HepG2 (cell line): ENCODE results near the gene DNMBP. TPM values are rescaled to one million over a fixed set of nuclear protein-coding genes. Genes with fewer than 3 reads are reported as not detected.

Experiments
- ATAC-seq: fragments of 200-7000 bp; cut with Tn5 transposase; 3 replicates; pipeline ENCODE4 v1.9.1; 2020; ENCODE audit warnings: mild to moderate bottlenecking, moderate library complexity
- BruUV-seq: library from RNA; stranded (reverse); fragments of 400-500 nt; replicated peaks from 2 replicates; lab custom pipeline; 2021; lab: Mats Ljungman, UMichigan
- CTCF ChIA-PET: fragments of 300-600 bp; formaldehyde crosslinking; extraction: SDS; loops from one replicate; lab custom pipeline; 2021; ENCODE audit warnings: low total read pairs, inconsistent platforms, low intra/inter-chr PET ratio; lab: Yijun Ruan, JAX
- POLR2A ChIA-PET: fragments of 350-600 bp; sonication (Branson Sonifier 250); formaldehyde crosslinking; loops from one replicate; lab custom pipeline; 2020; ENCODE audit warnings: antibody characterized with exemption, inconsistent platforms; lab: Yijun Ruan, JAX
- DNase-seq: peaks from one replicate; pipeline ENCODE4 v3.0.0-alpha.2; 2015; ENCODE audit warnings: low spot score
- FAIRE-seq: peaks from 3 replicates; lab custom pipeline; 2011; peaks lifted over from hg19 to GRCh38; lab: Jason Lieb, UNC
- H2AFZ ChIP-seq: one replicate; pipeline ENCODE4 v1.6.1; 2011; ENCODE audit warnings: low read length, inconsistent platforms
- H3K27ac ChIP-seq: fragments of 300-600 bp; 3 replicates; pipeline ENCODE4 v1.8.0; 2011; ENCODE audit warnings: mixed run types, mild to moderate bottlenecking, mixed read lengths, low read length, inconsistent platforms; ENCODE audit not compliant: insufficient read depth; ENCODE audit errors: extremely low read length
- H3K27me3 ChIP-seq, 2 experiments: fragments of 200-600 bp in 1 of 2; 2 replicates in 1 of 2; 3 replicates in 1 of 2; pipeline versions ENCODE4 v1.6.0 to v1.8.0; 2011; ENCODE audit warnings: low read length in 2 of 2, mild to moderate bottlenecking in 2 of 2, moderate library complexity in 2 of 2, inconsistent platforms in 1 of 2; ENCODE audit not compliant: insufficient read depth in 2 of 2, control insufficient read depth in 1 of 2
- H3K36me3 ChIP-seq, 2 experiments: fragments of 200-600 bp in 1 of 2; replicated peaks in 1 of 2; 2 replicates in 1 of 2; 3 replicates in 1 of 2; pipeline versions ENCODE4 v1.5.1 to v1.8.0; 2011; ENCODE audit warnings: low read length in 2 of 2, inconsistent platforms in 1 of 2; ENCODE audit not compliant: insufficient read depth in 2 of 2, control insufficient read depth in 1 of 2
- H3K4me1 ChIP-seq: 2 replicates; pipeline ENCODE4 v1.5.1; 2012; ENCODE audit warnings: low read length, inconsistent platforms; ENCODE audit not compliant: insufficient read depth
- H3K4me2 ChIP-seq: 2 replicates; pipeline ENCODE4 v1.6.0; 2011; ENCODE audit warnings: low read depth, low read length, inconsistent platforms
- H3K4me3 ChIP-seq, 3 experiments: fragments of 200-600 bp in 1 of 3; sonication (generic), shearing (Covaris generic) in 1 of 3; replicated peaks in 1 of 3; 2 replicates each; pipeline ENCODE4 v1.5.1; 2011 to 2016; ENCODE audit warnings: low read length in 3 of 3, inconsistent platforms in 2 of 3, low read depth in 2 of 3, mild to moderate bottlenecking in 2 of 3, control low read depth in 1 of 3, mixed read lengths in 1 of 3; ENCODE audit not compliant: insufficient read depth in 1 of 3
- H3K79me2 ChIP-seq: one replicate; pipeline ENCODE4 v1.6.1; 2011; ENCODE audit warnings: low read length, inconsistent platforms; ENCODE audit not compliant: insufficient read depth
- H3K9ac ChIP-seq: 2 replicates; pipeline ENCODE4 v1.6.0; 2011; ENCODE audit warnings: mild to moderate bottlenecking, low read depth, low read length, inconsistent platforms; ENCODE audit not compliant: insufficient read depth
- H3K9me3 ChIP-seq: 2 replicates; pipeline ENCODE4 v1.5.1; 2012; ENCODE audit warnings: mild to moderate bottlenecking, low read length
- H4K20me1 ChIP-seq: 2 replicates; pipeline ENCODE4 v1.6.0; 2011; ENCODE audit warnings: inconsistent platforms, mild to moderate bottlenecking, low read length, moderate library complexity; ENCODE audit not compliant: insufficient read depth
- JUNB ChIP-seq: sonication (generic); formaldehyde crosslinking; IDR thresholded peaks from 2 replicates; pipeline ENCODE4 v1.8.0; 2022; ENCODE audit warnings: missing genetic modification reagents, mild to moderate bottlenecking, borderline replicate concordance
- MYNN ChIP-seq: sonication (generic); formaldehyde crosslinking; IDR thresholded peaks from 2 replicates; pipeline ENCODE4 v1.4.0; 2020; ENCODE audit warnings: mild to moderate bottlenecking, low read depth, missing genetic modification reagents
- NFE2 ChIP-seq: sonication (generic); formaldehyde crosslinking; IDR thresholded peaks from 2 replicates; pipeline ENCODE4 v1.4.0; 2020; ENCODE audit warnings: missing genetic modification reagents
- SMC3 ChIP-seq: IDR thresholded peaks from 2 replicates; pipeline ENCODE4 v1.6.1; 2011; ENCODE audit warnings: low read length, improper control_type of control experiment
- TBX2 ChIP-seq: sonication (generic); formaldehyde crosslinking; IDR thresholded peaks from 2 replicates; pipeline ENCODE4 v1.5.0; 2020; ENCODE audit warnings: missing genetic modification reagents, mild to moderate bottlenecking, borderline replicate concordance
- ZNF230 ChIP-seq: sonication (generic); formaldehyde crosslinking; IDR thresholded peaks from 2 replicates; pipeline ENCODE4 v1.4.0; 2020; ENCODE audit warnings: mild to moderate bottlenecking, missing genetic modification reagents
- ZNF430 ChIP-seq: sonication (generic); formaldehyde crosslinking; IDR thresholded peaks from 2 replicates; pipeline ENCODE4 v1.9.0; 2021; ENCODE audit warnings: mild to moderate bottlenecking, missing genetic modification reagents
- ZNF44 ChIP-seq: sonication (generic); formaldehyde crosslinking; IDR thresholded peaks from 2 replicates; pipeline ENCODE4 v1.5.1; 2020; ENCODE audit warnings: mild to moderate bottlenecking, missing genetic modification reagents
- ZNF484 ChIP-seq: sonication (generic); formaldehyde crosslinking; IDR thresholded peaks from 2 replicates; pipeline ENCODE4 v1.5.1; 2020; ENCODE audit warnings: mild to moderate bottlenecking, low read depth, missing genetic modification reagents, borderline replicate concordance
- ZNF598 ChIP-seq: sonication (generic); formaldehyde crosslinking; IDR thresholded peaks from 2 replicates; pipeline ENCODE4 v1.5.1; 2020; ENCODE audit warnings: mild to moderate bottlenecking, missing genetic modification reagents, borderline replicate concordance
- WGBS: methylation state at CpG from one replicate; pipeline ENCODE4 v1.1.6; 2017; ENCODE audit warnings: low lambda C conversion rate; 5-methylcytosine and 5-hydroxymethylcytosine counted together
- in situ Hi-C: cut with HindIII; loops from 2 replicates; pipeline ENCODE4 v1.10.0; 2017; ENCODE audit warnings: low pct_unique_long_range_greater_than_20kb; ENCODE audit not compliant: extremely low pct_ligation_motif_present
- intact Hi-C: fragments of 100-400 bp; cut with micrococcal nuclease; formaldehyde crosslinking; loops from one replicate; pipeline ENCODE4 v1.10.0; 2022; ENCODE audit not compliant: unreplicated experiment
- polyA plus RNA-seq, 8 experiments: library from polyadenylated mRNA; depleted of rRNA in 3 of 8; stranded (reverse) in 7 of 8; unstranded in 1 of 8; fragments of >200 nt; fragmentation: Illumina TruSeq in 4 of 8; extraction: Trizol in 4 of 8; gene quantifications; 2 replicates each; pipeline versions ENCODE4 v1.2.1 to v1.2.3, GENCODE V29; 2011 to 2016; ENCODE audit warnings: low read depth in 4 of 8, missing spikeins in 1 of 8, mixed read lengths in 1 of 8; ENCODE audit not compliant: insufficient read depth in 1 of 8
- total RNA-seq, 5 experiments: library from RNA; depleted of rRNA; stranded (reverse); fragments of >200 nt; fragmentation: Illumina TruSeq; extraction: Trizol; gene quantifications; 2 replicates each; pipeline ENCODE4 v1.2.3, GENCODE V29; 2016; ENCODE audit warnings: low read depth in 1 of 5
- TF ChIP-seq, protein P1 (sequence below): sonication (generic); formaldehyde crosslinking; IDR thresholded peaks from 2 replicates; pipeline ENCODE4 v1.8.1; 2023; ENCODE audit warnings: mild to moderate bottlenecking, moderate library complexity, missing genetic modification reagents
- TF ChIP-seq, protein P2 (sequence below): IDR thresholded peaks from 2 replicates; pipeline ENCODE4 v1.6.1; 2018; ENCODE audit warnings: missing genetic modification reagents
- TF ChIP-seq, protein P3 (sequence below): sonication (generic); formaldehyde crosslinking; IDR thresholded peaks from 2 replicates; pipeline ENCODE4 v1.5.0; 2020; ENCODE audit warnings: missing genetic modification reagents, mild to moderate bottlenecking, borderline replicate concordance
- TF ChIP-seq, protein P4 (sequence below): sonication (generic); formaldehyde crosslinking; IDR thresholded peaks from 2 replicates; pipeline ENCODE4 v1.5.0; 2020; ENCODE audit warnings: missing genetic modification reagents

Gene DNMBP
- total and polyA plus RNA-seq, 2 of the 13 experiments (the other 11 are each of a cell fraction or from before 2014, with no cell fraction given) = 3.6 to 6.3 TPM

DNA sequence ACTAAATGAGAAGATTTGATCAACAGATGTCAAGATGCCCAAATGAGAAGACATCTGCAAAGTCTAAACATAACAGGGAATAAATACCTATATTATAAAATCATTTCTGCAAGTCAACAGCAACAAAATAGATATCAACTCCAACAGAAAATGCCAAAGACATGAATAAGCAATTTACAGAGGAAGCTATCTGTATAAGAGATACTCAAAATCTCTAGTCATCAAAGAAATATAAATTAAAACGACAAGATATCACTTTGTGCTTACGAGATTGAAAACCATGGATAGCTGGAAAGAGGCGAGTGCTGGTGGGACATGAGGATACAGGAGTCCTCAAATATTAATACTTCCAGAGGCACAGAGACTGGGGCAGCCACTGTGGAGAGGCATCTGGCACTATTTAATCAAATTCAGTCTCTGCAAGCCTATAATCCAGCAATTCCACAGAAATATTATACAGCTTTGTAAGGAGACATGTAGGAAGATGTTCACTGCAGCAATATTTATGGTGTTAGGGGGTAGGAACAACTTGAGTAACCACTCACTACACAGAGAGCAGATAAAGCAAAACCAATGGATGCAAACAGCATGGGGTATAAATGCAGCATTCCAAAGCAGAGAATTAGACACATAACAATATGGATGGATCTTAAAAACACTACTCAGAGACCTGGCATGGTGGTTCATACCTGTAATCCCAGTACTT lies 4.8 kb downstream of the DNMBP start:
- intact Hi-C loops (loop anchor here (5.0 kb wide), 1 partner anchor 42 kb away; no protein-coding TSS in a partner anchor), in situ Hi-C loops (no loop called here)
- BruUV-seq = no TSS peak

More for the DNA sequence above, 4.8 kb downstream of the DNMBP start:
- no peak overlapping the region for H2AFZ ChIP-seq
- no peak for FAIRE-seq
- H3K27me3 ChIP-seq = no peaks in the 10 kb centered on the region; a peak in 1 of 5 replicates
- CTCF ChIA-PET = no interaction called here
- ATAC-seq = no peak
- TF ChIP-seq, protein P1, sequence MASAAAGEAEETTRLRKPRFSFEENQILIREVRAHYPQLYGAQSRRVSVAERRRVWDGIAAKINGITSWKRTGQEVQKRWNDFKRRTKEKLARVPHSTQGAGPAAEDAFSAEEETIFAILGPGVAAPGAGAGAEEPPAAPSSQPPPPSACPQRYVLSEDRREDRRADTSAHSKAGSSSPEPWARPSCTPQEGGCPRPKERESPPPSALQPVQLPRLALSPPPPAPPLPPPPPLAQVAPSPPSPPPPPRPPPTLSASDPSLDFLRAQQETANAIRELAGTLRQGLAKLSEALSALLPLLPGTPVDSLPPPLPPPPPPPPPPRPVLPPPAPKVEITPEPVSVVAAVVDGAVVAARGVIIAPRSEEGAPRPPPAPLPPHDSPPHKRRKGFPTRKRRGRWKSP = no peak
- TF ChIP-seq ZNF230 (CRISPR knock-in tag) (no peak), ZNF430 (CRISPR knock-in tag) (no peak), TBX2 (CRISPR knock-in tag) (no peak), MYNN (CRISPR knock-in tag) (no peak), SMC3 (no peak), JUNB (CRISPR knock-in tag) (no peak), NFE2 (no peak), ZNF44 (no peak), ZNF484 (no peak), ZNF598 (CRISPR knock-in tag) (no peak)
- TF ChIP-seq, protein P2, sequence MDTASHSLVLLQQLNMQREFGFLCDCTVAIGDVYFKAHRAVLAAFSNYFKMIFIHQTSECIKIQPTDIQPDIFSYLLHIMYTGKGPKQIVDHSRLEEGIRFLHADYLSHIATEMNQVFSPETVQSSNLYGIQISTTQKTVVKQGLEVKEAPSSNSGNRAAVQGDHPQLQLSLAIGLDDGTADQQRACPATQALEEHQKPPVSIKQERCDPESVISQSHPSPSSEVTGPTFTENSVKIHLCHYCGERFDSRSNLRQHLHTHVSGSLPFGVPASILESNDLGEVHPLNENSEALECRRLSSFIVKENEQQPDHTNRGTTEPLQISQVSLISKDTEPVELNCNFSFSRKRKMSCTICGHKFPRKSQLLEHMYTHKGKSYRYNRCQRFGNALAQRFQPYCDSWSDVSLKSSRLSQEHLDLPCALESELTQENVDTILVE = no peak
- TF ChIP-seq, protein P3, sequence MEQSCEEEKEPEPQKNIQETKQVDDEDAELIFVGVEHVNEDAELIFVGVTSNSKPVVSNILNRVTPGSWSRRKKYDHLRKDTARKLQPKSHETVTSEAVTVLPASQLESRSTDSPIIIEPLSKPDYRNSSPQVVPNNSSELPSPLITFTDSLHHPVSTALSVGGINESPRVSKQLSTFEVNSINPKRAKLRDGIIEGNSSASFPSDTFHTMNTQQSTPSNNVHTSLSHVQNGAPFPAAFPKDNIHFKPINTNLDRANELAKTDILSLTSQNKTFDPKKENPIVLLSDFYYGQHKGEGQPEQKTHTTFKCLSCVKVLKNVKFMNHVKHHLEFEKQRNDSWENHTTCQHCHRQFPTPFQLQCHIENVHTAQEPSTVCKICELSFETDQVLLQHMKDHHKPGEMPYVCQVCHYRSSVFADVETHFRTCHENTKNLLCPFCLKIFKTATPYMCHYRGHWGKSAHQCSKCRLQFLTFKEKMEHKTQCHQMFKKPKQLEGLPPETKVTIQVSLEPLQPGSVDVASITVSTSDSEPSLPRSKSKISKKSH (CRISPR knock-in tag) = no peak
- TF ChIP-seq, protein P4, sequence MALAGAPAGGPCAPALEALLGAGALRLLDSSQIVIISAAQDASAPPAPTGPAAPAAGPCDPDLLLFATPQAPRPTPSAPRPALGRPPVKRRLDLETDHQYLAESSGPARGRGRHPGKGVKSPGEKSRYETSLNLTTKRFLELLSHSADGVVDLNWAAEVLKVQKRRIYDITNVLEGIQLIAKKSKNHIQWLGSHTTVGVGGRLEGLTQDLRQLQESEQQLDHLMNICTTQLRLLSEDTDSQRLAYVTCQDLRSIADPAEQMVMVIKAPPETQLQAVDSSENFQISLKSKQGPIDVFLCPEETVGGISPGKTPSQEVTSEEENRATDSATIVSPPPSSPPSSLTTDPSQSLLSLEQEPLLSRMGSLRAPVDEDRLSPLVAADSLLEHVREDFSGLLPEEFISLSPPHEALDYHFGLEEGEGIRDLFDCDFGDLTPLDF = no peak
- peaks cover 41% of the 10 kb centered on the region for H3K4me1 ChIP-seq
- H3K36me3 ChIP-seq = no peaks in the 10 kb centered on the region
- WGBS = 98% methylated on average over 3 of the region's 3 CpGs
- H3K4me3 ChIP-seq = no peak overlapping the region
- H3K4me2 ChIP-seq = no peak overlapping the region
- no peak for DNase-seq
- H3K9me3 ChIP-seq = no peaks in the 10 kb centered on the region
- H3K9ac ChIP-seq = no peak overlapping the region
- POLR2A ChIA-PET = no interaction called here
- H4K20me1 ChIP-seq = no peaks in the 10 kb centered on the region
- H3K27ac ChIP-seq = no peak overlapping the region
- peaks cover 54% of the 10 kb centered on the region for H3K79me2 ChIP-seq
